ENCODE measurements around the gene LBHD1.

GRCh38 chr11:62665599-62666258 is 6.3 kb downstream of the LBHD1 start:
- TF ChIP-seq POLR2AphosphoS5 (IDR thresholded peaks at IDR 0.05) = no peak
- no peak for TF ChIP-seq POLR2A (IDR thresholded peaks at IDR 0.05)

All from transverse colon (tissue), 3 donors.